IMR-90 (cell line): ENCODE measurements around the gene NKD1. TPM values are rescaled to one million over a fixed set of nuclear protein-coding genes. Genes with fewer than 3 reads are reported as not detected.

Source experiments
- ATAC-seq: fragments of 200-7000 bp; cut with Tn5 transposase; 2 replicates; pipeline ENCODE4 v1.9.1; 2020; ENCODE audit warnings: low read depth, mild to moderate bottlenecking, moderate library complexity
- BruUV-seq: library from RNA; stranded (reverse); fragments of 400-500 nt; replicated peaks from 2 replicates; lab custom pipeline; 2021; lab: Mats Ljungman, UMichigan
- CTCF ChIA-PET: fragments of 300-600 bp; formaldehyde crosslinking; extraction: SDS; loops from one replicate; lab custom pipeline; 2021; ENCODE audit warnings: antibody characterized with exemption; lab: Yijun Ruan, JAX
- POLR2A ChIA-PET: fragments of 300-600 bp; sonication (Branson Sonifier 250); formaldehyde crosslinking; loops from one replicate; lab custom pipeline; 2022; ENCODE audit warnings: antibody characterized with exemption; ENCODE audit not compliant: unreplicated experiment; lab: Charles Lee
- DNase-seq: peaks from one replicate; pipeline ENCODE4 v3.0.0; 2013
- H2AFZ ChIP-seq: replicated peaks from 2 replicates; pipeline ENCODE3; 2013; ENCODE audit warnings: low read length, mild to moderate bottlenecking; ENCODE audit not compliant: poor library complexity
- H2AK5ac ChIP-seq: 2 replicates; pipeline ENCODE4 v1.6.1; 2013; ENCODE audit warnings: low read depth, low read length, inconsistent platforms
- H2AK9ac ChIP-seq: replicated peaks from 2 replicates; pipeline ENCODE3; 2013; ENCODE audit warnings: mild to moderate bottlenecking, low read depth, low read length, moderate library complexity; ENCODE audit not compliant: poor library complexity
- H2BK120ac ChIP-seq: 2 replicates; pipeline ENCODE4 v1.6.1; 2013; ENCODE audit warnings: low read depth, low read length, inconsistent platforms
- H2BK15ac ChIP-seq: 3 replicates; pipeline ENCODE4 v1.6.1; 2013; ENCODE audit warnings: low read depth, low read length, inconsistent platforms
- H2BK20ac ChIP-seq: 2 replicates; pipeline ENCODE4 v1.6.1; 2013; ENCODE audit warnings: low read depth, mild to moderate bottlenecking, inconsistent platforms, low read length, moderate library complexity
- H2BK5ac ChIP-seq: 2 replicates; pipeline ENCODE4 v1.6.1; 2013; ENCODE audit warnings: mild to moderate bottlenecking, low read depth, low read length, inconsistent platforms; ENCODE audit not compliant: poor library complexity, severe bottlenecking
- H3K14ac ChIP-seq: replicated peaks from 2 replicates; pipeline ENCODE4 v1.6.1; 2013; ENCODE audit warnings: low read depth, low read length, inconsistent platforms
- H3K18ac ChIP-seq: 2 replicates; pipeline ENCODE4 v1.6.1; 2013; ENCODE audit warnings: low read depth, low read length, control low read depth
- H3K23ac ChIP-seq: 2 replicates; pipeline ENCODE4 v1.6.1; 2013; ENCODE audit warnings: low read depth, low read length, inconsistent platforms
- H3K27ac ChIP-seq: 2 replicates; pipeline ENCODE4 v1.5.1; 2013; ENCODE audit warnings: mild to moderate bottlenecking, control low read depth, low read length; ENCODE audit not compliant: insufficient read depth
- H3K27me3 ChIP-seq: 2 replicates; pipeline ENCODE4 v1.6.1; 2013; ENCODE audit warnings: low read length; ENCODE audit not compliant: control insufficient read depth, insufficient read depth
- H3K36me3 ChIP-seq: 2 replicates; pipeline ENCODE4 v1.6.1; 2013; ENCODE audit warnings: low read length, mixed read lengths; ENCODE audit not compliant: control insufficient read depth, insufficient read depth
- H3K4ac ChIP-seq: 2 replicates; pipeline ENCODE4 v1.6.1; 2013; ENCODE audit warnings: low read depth, low read length, inconsistent platforms
- H3K4me1 ChIP-seq: 2 replicates; pipeline ENCODE4 v1.6.1; 2013; ENCODE audit warnings: low read length, mixed read lengths; ENCODE audit not compliant: control insufficient read depth, insufficient read depth
- H3K4me2 ChIP-seq: 2 replicates; pipeline ENCODE4 v1.6.1; 2013; ENCODE audit warnings: low read depth, mild to moderate bottlenecking, control low read depth, low read length, moderate library complexity
- H3K4me3 ChIP-seq: 2 replicates; pipeline ENCODE4 v1.5.1; 2013; ENCODE audit warnings: low read depth, mild to moderate bottlenecking, control low read depth, low read length, moderate library complexity; ENCODE audit not compliant: insufficient read depth
- H3K56ac ChIP-seq: 2 replicates; pipeline ENCODE4 v1.6.1; 2013; ENCODE audit warnings: low read length, inconsistent platforms; ENCODE audit not compliant: insufficient read depth; ENCODE audit errors: extremely low read depth
- H3K79me1 ChIP-seq, 2 experiments: 2 replicates each; pipeline ENCODE4 v1.6.1; 2013; ENCODE audit warnings: low read length in 2 of 2, inconsistent platforms in 1 of 2, low read depth in 1 of 2
- H3K9ac ChIP-seq: 2 replicates; pipeline ENCODE4 v1.6.1; 2013; ENCODE audit warnings: low read depth, low read length, control low read depth
- H3K9me1 ChIP-seq: 2 replicates; pipeline ENCODE4 v1.6.1; 2013; ENCODE audit warnings: low read length, inconsistent platforms; ENCODE audit not compliant: insufficient read depth
- H3K9me3 ChIP-seq: 2 replicates; pipeline ENCODE4 v1.6.1; 2013; ENCODE audit warnings: low read length; ENCODE audit not compliant: control insufficient read depth, insufficient read depth
- H4K20me1 ChIP-seq: 2 replicates; pipeline ENCODE4 v1.6.1; 2013; ENCODE audit warnings: low read length, inconsistent platforms; ENCODE audit not compliant: insufficient read depth
- H4K5ac ChIP-seq: 2 replicates; pipeline ENCODE4 v1.6.1; 2013; ENCODE audit warnings: mild to moderate bottlenecking, low read depth, low read length, control low read depth
- H4K8ac ChIP-seq, 2 experiments: 2 replicates each; pipeline ENCODE4 v1.6.1; 2013; ENCODE audit warnings: low read depth in 2 of 2, low read length in 2 of 2, control low read depth in 1 of 2, inconsistent platforms in 1 of 2
- H4K91ac ChIP-seq: 2 replicates; pipeline ENCODE4 v1.6.1; 2013; ENCODE audit warnings: low read depth, low read length, inconsistent platforms; ENCODE audit not compliant: insufficient read depth
- BHLHE40 ChIP-seq: fragments of 150-350 bp; IDR thresholded peaks from 2 replicates; pipeline ENCODE4 v1.6.1; 2016; ENCODE audit warnings: mild to moderate bottlenecking, low read depth, low read length
- CEBPB ChIP-seq: IDR thresholded peaks from 2 replicates; pipeline ENCODE4 v1.6.1; 2012; ENCODE audit warnings: low read depth, low read length, improper control_type of control experiment
- MAZ ChIP-seq: IDR thresholded peaks from 2 replicates; pipeline ENCODE4 v1.6.1; 2012; ENCODE audit warnings: low read depth, mild to moderate bottlenecking, low read length, improper control_type of control experiment, moderate library complexity, borderline replicate concordance
- RCOR1 ChIP-seq: IDR thresholded peaks from 2 replicates; pipeline ENCODE4 v1.6.1; 2012; ENCODE audit warnings: mild to moderate bottlenecking, low read length, improper control_type of control experiment; ENCODE audit not compliant: insufficient replicate concordance
- WGBS, 2 experiments: methylation state at CpG; one replicate each; pipeline versions ENCODE4 v1.1.5 to v1.1.7; 2013; ENCODE audit warnings: missing lambda C conversion rate in 2 of 2; ENCODE audit not compliant: insufficient read length in 1 of 2; ENCODE audit errors: extremely low coverage in 2 of 2; 5-methylcytosine and 5-hydroxymethylcytosine counted together
- dilution Hi-C: fragments of 300-500 bp; cut with HindIII; formaldehyde crosslinking; loops from one replicate; pipeline ENCODE4 v1.14.3; 2018; ENCODE audit warnings: low sequenced_read_pairs; ENCODE audit not compliant: unreplicated experiment
- in situ Hi-C: fragments of 300-500 bp; cut with MboI; formaldehyde crosslinking; loops from 3 replicates; pipeline ENCODE4 v1.14.3; 2019; ENCODE audit warnings: low sequenced_read_pairs, inconsistent platforms, mixed read lengths
- intact Hi-C: fragments of 100-400 bp; cut with micrococcal nuclease; formaldehyde crosslinking; loops from 2 replicates; pipeline ENCODE4 v1.10.0; 2022
- polyA plus RNA-seq, 3 experiments: library from polyadenylated mRNA; depleted of rRNA; stranded (reverse); fragments of >200 nt; gene quantifications; 2 replicates each; pipeline ENCODE4 v1.2.3, GENCODE V29; 2012; ENCODE audit warnings: low replicate concordance in 1 of 3
- total RNA-seq: library from RNA; depleted of rRNA; stranded (reverse); fragments of >200 nt; gene quantifications from 2 replicates; pipeline ENCODE4 v1.2.3, GENCODE V29; 2012
- TF ChIP-seq, protein P1 (sequence below): fragments of 150-350 bp; IDR thresholded peaks from 2 replicates; pipeline ENCODE4 v1.6.1; 2016; ENCODE audit warnings: low read depth, mild to moderate bottlenecking, low read length, moderate library complexity, borderline replicate concordance
- TF ChIP-seq, protein P2 (sequence below): conservative IDR thresholded peaks from 2 replicates; pipeline ENCODE4 v1.5.1; 2012; ENCODE audit warnings: mild to moderate bottlenecking, low read depth, low read length, improper control_type of control experiment

The NKD1 gene
- total and polyA plus RNA-seq, 2 of the 4 experiments (the other 2 are of a cell fraction): not detected

DNA sequence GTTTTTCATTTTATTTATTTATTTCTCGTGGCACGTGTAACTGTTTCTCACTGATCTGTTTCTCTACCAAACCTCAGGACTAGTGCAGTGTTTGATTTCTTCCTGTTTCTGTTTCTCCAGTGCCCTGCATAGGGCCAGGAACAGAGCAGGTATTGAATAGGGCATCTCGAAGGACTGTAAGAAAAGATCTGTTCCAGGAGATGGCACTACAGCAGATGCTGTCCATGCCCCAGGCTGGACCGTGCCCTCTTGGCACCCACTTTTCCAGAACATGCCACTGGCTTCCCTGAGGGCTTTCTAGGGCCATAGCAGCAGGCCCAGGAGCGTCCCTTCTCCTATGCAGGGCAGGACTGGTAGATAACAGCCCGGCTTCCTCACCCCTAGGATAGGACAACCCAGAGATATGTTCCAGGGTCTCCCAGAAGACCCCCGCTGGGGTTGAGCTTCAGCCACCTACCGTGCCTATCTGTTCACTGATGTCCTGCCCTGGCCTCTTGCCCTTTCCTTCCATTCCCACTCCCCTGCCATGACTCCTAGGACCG is 128.6 kb downstream of the NKD1 start (continued):
- TF ChIP-seq, protein P1, sequence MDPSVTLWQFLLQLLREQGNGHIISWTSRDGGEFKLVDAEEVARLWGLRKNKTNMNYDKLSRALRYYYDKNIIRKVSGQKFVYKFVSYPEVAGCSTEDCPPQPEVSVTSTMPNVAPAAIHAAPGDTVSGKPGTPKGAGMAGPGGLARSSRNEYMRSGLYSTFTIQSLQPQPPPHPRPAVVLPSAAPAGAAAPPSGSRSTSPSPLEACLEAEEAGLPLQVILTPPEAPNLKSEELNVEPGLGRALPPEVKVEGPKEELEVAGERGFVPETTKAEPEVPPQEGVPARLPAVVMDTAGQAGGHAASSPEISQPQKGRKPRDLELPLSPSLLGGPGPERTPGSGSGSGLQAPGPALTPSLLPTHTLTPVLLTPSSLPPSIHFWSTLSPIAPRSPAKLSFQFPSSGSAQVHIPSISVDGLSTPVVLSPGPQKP: no peak
- TF ChIP-seq RCOR1 (no peak), MAZ (no peak)

DNA sequence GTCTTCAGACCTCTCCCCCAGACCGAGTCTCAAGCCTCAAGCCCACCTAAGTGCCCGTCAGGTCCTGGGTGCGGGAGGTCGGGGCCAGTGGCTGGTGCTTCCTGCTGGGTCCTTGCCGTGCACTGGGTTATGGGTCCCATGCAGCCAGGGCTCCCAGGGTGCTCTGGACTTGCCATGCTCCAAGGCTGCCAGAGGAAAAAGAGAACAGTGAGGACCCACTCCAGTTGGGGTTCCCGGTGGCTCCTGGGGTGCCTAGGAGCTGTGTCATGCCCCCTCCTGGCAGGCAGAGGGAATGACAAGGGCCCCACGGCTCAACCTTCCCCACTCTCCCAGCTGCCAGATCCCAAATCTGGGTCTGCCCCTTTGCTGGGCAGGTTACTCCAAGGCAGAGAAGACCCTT is 129.2 kb downstream of the NKD1 start:
- ChIA-PET POLR2A (no interaction called here), CTCF (interaction anchor here (0.6 kb wide), 2 partner anchors 103 to 481 kb away, joined by 3 to 4 read pairs; no protein-coding TSS in a partner anchor)
- no peaks in the 10 kb centered on the region for H3K79me1 ChIP-seq
- no peak overlapping the region for H3K4ac ChIP-seq
- H4K5ac ChIP-seq: no peak overlapping the region
- no peak for ATAC-seq
- H3K27me3 ChIP-seq: peaks cover 7% of the 10 kb centered on the region
- in situ Hi-C loops: no loop called here
- no peak overlapping the region for H2BK120ac ChIP-seq
- H3K4me3 ChIP-seq: no peak overlapping the region
- no peak overlapping the region for H3K14ac ChIP-seq
- H3K9me1 ChIP-seq: no peaks in the 10 kb centered on the region
- DNase-seq: no peak
- no peak overlapping the region for H2BK15ac ChIP-seq
- H3K4me1 ChIP-seq: no peaks in the 10 kb centered on the region
- no peak overlapping the region for H4K91ac ChIP-seq
- no TSS peak for BruUV-seq
- WGBS, 2 experiments: 80% methylated on average over 1 of the region's 7 CpGs; no CpG with 5 or more reads in 1 of the 2 experiments
- intact Hi-C loops: no loop called here
- H3K23ac ChIP-seq: no peak overlapping the region
- no peak overlapping the region for H3K27ac ChIP-seq
- no peaks in the 10 kb centered on the region for H4K20me1 ChIP-seq
- H3K4me2 ChIP-seq: no peak overlapping the region
- H3K56ac ChIP-seq: no peak overlapping the region
- dilution Hi-C loops: no loop called here
- H4K8ac ChIP-seq: no peak overlapping the region
- no peak overlapping the region for H2BK20ac ChIP-seq
- H2AK9ac ChIP-seq: no peak overlapping the region
- no peak overlapping the region for H2AFZ ChIP-seq
- peaks cover 13% of the 10 kb centered on the region for H3K9me3 ChIP-seq
- no peak overlapping the region for H2AK5ac ChIP-seq
- H3K18ac ChIP-seq: no peak overlapping the region
- no peak overlapping the region for H3K9ac ChIP-seq
- TF ChIP-seq BHLHE40: no peak
- TF ChIP-seq, protein P2, sequence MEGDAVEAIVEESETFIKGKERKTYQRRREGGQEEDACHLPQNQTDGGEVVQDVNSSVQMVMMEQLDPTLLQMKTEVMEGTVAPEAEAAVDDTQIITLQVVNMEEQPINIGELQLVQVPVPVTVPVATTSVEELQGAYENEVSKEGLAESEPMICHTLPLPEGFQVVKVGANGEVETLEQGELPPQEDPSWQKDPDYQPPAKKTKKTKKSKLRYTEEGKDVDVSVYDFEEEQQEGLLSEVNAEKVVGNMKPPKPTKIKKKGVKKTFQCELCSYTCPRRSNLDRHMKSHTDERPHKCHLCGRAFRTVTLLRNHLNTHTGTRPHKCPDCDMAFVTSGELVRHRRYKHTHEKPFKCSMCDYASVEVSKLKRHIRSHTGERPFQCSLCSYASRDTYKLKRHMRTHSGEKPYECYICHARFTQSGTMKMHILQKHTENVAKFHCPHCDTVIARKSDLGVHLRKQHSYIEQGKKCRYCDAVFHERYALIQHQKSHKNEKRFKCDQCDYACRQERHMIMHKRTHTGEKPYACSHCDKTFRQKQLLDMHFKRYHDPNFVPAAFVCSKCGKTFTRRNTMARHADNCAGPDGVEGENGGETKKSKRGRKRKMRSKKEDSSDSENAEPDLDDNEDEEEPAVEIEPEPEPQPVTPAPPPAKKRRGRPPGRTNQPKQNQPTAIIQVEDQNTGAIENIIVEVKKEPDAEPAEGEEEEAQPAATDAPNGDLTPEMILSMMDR: 0 out of 2 replicates have a peak, but pooled peaks have one; percentile 6
- no peak for TF ChIP-seq CEBPB
- no peak for TF ChIP-seq RCOR1
- no peaks in the 10 kb centered on the region for H3K36me3 ChIP-seq
- no peak overlapping the region for H2BK5ac ChIP-seq
